ENCODE data around the gene CBFA2T2. TPM values are rescaled to one million over a fixed set of nuclear protein-coding genes. Genes with fewer than 3 reads are reported as not detected.
A peak's percentile ranks its signal among the peaks of the same experiment; 100 is the strongest.
"Not testable (repeated sequence)": the region's sequence is repeated elsewhere in the genome, so short reads cannot be mapped to it uniquely, and the experiment has no call there.

CBFA2T2 gene
- 51.3 and 58.1 TPM in 2 replicates for total RNA-seq
- long read RNA-seq, full-length matches to known transcripts = 9 of 51 reads
- long read RNA-seq, partial matches to known transcripts = 19 of 51 reads
- long read RNA-seq, other reads (novel, unspliced or antisense) = 23 of 51 reads

DNA sequence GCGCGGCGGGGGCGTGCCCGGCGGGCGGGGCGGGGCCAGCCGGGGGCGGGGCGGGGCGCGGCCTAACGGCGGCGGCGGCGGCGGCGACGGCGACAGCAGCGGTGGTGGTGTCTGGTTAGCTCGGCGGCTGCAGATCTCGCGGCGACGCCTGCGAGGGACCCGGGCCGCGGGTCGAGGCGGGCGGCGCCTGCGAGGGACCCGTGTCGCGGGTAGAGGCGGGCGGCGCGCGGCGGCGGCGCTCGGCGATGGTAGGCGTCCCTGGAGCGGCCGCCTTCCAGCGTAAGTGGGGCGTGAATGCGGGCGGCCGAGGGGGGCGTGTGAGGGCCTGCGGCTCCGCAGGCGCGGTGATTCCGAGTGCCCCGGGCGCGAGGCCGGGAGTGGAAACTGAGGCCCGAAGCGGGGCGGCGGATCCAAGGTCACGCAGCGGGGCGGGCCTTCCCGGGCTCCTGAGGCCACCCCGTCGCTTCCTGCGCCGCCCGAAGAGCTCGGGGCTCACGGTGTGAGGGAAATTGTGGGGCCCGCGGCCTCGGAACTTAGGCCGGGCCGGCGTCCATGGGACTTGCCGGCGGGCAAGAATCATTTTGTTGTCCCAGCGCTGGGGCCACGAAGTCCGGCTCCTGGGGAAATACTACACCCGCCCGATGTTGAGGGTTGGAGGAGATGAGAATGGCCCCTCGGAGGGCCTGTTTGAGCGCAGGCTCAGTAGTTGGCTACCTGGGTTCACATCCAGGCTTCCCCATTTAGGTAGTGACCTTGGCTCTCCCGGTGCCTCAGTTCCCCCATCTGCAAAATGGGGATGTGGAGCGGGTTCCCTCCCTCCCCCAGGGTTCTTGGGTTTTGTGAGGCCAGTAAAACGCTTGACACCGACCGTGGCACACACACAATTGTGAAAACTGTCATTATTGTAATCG, at the start of gene CBFA2T2:
TSS of gene CBFA2T2 (plus strand) at position 74 of the 911 bp plus-strand sequence. CDS start at position 246, 172 bp downstream.
- TF ChIP-seq, protein P1, sequence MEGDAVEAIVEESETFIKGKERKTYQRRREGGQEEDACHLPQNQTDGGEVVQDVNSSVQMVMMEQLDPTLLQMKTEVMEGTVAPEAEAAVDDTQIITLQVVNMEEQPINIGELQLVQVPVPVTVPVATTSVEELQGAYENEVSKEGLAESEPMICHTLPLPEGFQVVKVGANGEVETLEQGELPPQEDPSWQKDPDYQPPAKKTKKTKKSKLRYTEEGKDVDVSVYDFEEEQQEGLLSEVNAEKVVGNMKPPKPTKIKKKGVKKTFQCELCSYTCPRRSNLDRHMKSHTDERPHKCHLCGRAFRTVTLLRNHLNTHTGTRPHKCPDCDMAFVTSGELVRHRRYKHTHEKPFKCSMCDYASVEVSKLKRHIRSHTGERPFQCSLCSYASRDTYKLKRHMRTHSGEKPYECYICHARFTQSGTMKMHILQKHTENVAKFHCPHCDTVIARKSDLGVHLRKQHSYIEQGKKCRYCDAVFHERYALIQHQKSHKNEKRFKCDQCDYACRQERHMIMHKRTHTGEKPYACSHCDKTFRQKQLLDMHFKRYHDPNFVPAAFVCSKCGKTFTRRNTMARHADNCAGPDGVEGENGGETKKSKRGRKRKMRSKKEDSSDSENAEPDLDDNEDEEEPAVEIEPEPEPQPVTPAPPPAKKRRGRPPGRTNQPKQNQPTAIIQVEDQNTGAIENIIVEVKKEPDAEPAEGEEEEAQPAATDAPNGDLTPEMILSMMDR (IDR thresholded peaks at IDR 0.05; ENCODE audit: unreplicated experiment) = peak; percentile 12
- Mint-ChIP-seq H3K27ac (peak within 1 kb of the TSS; percentile 98), H3K4me1 (ENCODE audit: low read depth) (peaks cover 7% of the 10 kb centered on the region), H3K9me3 (ENCODE audit: low read depth) (no peaks in the 10 kb centered on the region), H3K36me3 (ENCODE audit: insufficient read depth) (peaks cover 4% of the 10 kb centered on the region), H3K4me3 (ENCODE audit: low read depth) (peak within 1 kb of the TSS; percentile 78), H3K27me3 (no peaks in the 10 kb centered on the region)
- DNase-seq (ENCODE audit: low spot score, unreplicated experiment) = no peak

DNA sequence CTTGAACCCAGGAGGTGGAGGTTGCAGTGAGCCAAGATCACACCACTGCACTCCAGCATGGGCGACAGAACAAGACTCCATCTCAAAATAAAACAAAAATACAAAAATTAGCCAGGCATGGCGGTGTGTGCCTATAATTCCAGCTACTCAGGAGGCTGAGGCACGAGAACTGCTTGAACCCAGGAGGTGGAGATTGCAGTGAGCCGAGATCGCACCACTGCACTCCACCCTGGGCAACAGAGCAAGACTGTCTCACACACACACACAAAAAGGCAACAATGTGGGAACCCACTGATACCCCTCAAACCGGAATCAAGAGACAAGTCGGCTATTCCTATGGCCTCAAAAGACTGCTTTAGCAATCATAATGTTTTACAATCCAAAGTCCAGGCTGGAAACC, 49.3 kb upstream of the CBFA2T2 start:
- H3K9me3 Mint-ChIP-seq (ENCODE audit: low read depth); H3K36me3 Mint-ChIP-seq (ENCODE audit: insufficient read depth); DNase-seq (ENCODE audit: low spot score, unreplicated experiment); H3K27ac Mint-ChIP-seq; H3K4me3 Mint-ChIP-seq (ENCODE audit: low read depth); H3K4me1 Mint-ChIP-seq (ENCODE audit: low read depth): not testable (repeated sequence)
- H3K27me3 Mint-ChIP-seq = peaks cover 37% of the 10 kb centered on the region

DNA sequence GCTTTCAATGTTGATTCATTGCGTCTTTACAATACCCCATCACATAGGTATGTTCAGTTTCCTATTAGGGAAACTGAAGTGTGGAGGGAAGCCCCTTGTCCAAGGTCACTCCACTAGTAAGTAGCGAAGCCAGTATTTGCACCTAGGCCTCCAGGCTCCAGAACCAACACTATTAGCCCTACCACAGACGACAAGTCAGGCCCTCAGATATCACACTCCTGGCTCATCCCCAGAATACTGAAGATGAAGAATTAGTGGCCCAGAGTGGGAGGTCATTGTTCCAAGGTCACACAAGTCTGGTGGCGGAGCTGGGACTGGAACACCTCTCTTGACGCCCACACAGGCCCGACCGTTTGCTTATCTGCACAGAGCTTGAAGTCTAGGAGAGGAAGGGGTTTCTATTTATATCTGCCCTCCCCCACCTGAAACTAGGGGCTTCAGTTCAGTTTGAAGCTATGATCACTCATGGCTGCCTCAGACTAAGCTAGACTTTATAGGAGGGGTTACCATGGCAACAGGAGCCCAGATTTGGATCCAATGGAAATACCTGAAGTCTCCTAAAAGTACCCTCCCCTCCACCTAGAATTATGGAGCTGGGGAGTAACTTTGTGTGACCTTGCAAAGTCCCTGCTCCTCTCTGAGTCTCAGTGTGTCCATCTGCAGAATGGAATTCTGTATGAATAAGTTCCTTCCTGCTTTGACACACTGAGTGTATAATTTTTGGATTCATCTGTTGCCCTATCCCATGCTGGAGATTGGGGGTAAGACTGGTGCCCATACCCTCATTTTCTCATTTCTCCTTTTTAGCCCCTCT, 48.5 kb upstream of the CBFA2T2 start:
- peak overlapping the region; percentile 73 for H3K4me3 Mint-ChIP-seq (ENCODE audit: low read depth)
- TF ChIP-seq, protein P1 (IDR thresholded peaks at IDR 0.05; ENCODE audit: unreplicated experiment) = no peak
- peaks cover 43% of the 10 kb centered on the region for H3K27me3 Mint-ChIP-seq
- no peaks in the 10 kb centered on the region for H3K36me3 Mint-ChIP-seq (ENCODE audit: insufficient read depth)
- peaks cover 7% of the 10 kb centered on the region for H3K4me1 Mint-ChIP-seq (ENCODE audit: low read depth)
- no peaks in the 10 kb centered on the region for H3K9me3 Mint-ChIP-seq (ENCODE audit: low read depth)
- DNase-seq (ENCODE audit: low spot score, unreplicated experiment) = no peak
- H3K27ac Mint-ChIP-seq = peak overlapping the region; percentile 46

DNA sequence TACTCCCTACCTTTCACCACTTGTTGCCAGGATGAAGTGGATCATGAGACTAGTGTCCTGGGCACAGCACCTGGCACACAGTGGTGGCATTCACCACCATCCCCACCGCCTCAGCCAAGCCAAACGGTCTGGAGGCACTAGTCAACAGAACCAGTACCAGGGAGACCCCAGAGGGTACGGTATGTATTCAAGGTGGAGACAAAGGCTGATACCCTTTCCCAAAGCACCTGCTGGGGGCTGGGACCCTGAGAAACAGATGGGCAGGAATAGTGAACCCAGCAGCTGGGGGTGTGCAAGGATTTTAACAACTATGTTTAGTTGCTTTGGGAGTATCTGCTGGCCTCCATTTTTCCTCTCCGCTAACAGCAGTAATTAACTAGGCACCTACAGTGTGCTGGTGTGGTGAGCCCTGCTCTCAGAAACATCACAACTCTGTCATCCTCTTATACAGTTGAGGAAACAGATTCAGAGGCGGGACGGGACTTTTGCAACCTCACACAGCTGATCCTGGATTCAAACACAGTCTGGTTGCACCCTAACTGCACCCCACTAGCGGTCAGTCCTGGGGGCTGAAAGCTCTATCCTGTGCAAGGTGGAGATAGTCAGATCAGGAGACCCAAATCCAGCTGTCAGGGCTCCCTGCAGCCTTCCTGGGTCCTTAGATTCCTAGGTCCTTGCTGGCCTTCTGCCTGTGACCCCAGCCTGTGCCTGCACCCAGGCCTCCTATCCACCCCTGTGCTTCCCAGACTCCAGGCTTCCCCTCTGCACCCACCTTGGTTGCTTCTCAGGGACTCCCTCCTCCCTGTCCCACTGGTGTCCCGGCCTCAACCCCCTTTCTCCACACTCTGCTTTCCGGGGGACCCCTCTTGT, 47.5 kb upstream of the CBFA2T2 start:
- no peaks in the 10 kb centered on the region for H3K36me3 Mint-ChIP-seq (ENCODE audit: insufficient read depth)
- no peak for DNase-seq (ENCODE audit: low spot score, unreplicated experiment)
- H3K4me3 Mint-ChIP-seq (ENCODE audit: low read depth) = peak overlapping the region; percentile 73
- peaks cover 48% of the 10 kb centered on the region for H3K27me3 Mint-ChIP-seq
- TF ChIP-seq, protein P1 (IDR thresholded peaks at IDR 0.05; ENCODE audit: unreplicated experiment) = no peak
- H3K9me3 Mint-ChIP-seq (ENCODE audit: low read depth) = no peaks in the 10 kb centered on the region
- H3K4me1 Mint-ChIP-seq (ENCODE audit: low read depth) = peaks cover 7% of the 10 kb centered on the region
- H3K27ac Mint-ChIP-seq = peak overlapping the region; percentile 37

DNA sequence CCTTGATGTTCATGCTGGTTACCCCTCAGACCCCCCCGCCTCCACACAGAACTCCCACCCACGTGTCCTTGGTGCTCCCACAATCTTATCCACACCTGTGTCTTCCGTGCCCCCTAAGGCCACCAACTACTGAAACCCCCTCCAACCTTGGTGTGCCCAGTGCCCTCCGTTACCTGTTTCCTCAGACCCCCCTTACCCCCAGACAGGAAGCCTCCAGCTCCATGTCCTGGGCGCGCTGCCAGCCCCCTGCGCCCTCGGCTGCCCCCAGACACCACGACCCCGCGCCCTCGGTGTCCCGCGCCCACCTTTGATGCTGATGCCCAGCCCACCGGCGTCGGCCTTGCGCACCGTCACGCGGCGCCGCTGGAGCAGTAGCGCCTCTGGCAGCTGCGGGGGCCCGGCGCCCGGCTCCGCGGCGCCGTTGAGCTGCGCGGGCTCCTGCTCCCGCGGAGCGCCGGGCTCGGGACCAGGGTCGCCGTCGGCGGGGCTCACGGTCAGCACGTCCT, 46.8 kb upstream of the CBFA2T2 start:
- no peaks in the 10 kb centered on the region for H3K36me3 Mint-ChIP-seq (ENCODE audit: insufficient read depth)
- H3K27ac Mint-ChIP-seq = peak overlapping the region; percentile 37
- H3K27me3 Mint-ChIP-seq = peaks cover 48% of the 10 kb centered on the region
- H3K4me1 Mint-ChIP-seq (ENCODE audit: low read depth) = peaks cover 7% of the 10 kb centered on the region
- no peaks in the 10 kb centered on the region for H3K9me3 Mint-ChIP-seq (ENCODE audit: low read depth)
- peak overlapping the region; percentile 73 for H3K4me3 Mint-ChIP-seq (ENCODE audit: low read depth)
- TF ChIP-seq, protein P1 (IDR thresholded peaks at IDR 0.05; ENCODE audit: unreplicated experiment) = no peak
- DNase-seq (ENCODE audit: low spot score, unreplicated experiment) = no peak
